GM13976 (cell line): Measurements from ENCODE around the gene CIB2.

Experiments
- DNase-seq: peaks from one replicate; pipeline ENCODE4 v3.0.0; 2012; ENCODE audit warnings: low spot score
- CTCF ChIP-seq: IDR thresholded peaks from 2 replicates; pipeline ENCODE4 v1.5.1; 2012; ENCODE audit warnings: borderline replicate concordance, mild to moderate bottlenecking; ENCODE audit not compliant: insufficient read depth; ENCODE audit errors: extremely low read depth, missing control alignments, control extremely low read depth
- in situ Hi-C: fragments of 300-500 bp; cut with MboI; formaldehyde crosslinking; loops from one replicate; pipeline ENCODE4 v1.12.0; 2022; ENCODE audit warnings: low sequenced_read_pairs, mixed read lengths, inconsistent platforms; ENCODE audit not compliant: unreplicated experiment

Gene CIB2

GRCh38 chr15:78110096-78110495 lies 21.1 kb downstream of the CIB2 start:
- DNase-seq: no peak
- in situ Hi-C loops: loop anchor here (5.0 to 10.0 kb wide), 2 partner anchors 87 to 135 kb away; no protein-coding TSS in a partner anchor
- TF ChIP-seq CTCF: no peak

GRCh38 chr15:78109156-78109555 lies 22.1 kb downstream of the CIB2 start:
- no peak for DNase-seq
- no peak for TF ChIP-seq CTCF
- in situ Hi-C loops: loop anchor here (10.0 kb wide), 2 partner anchors 104 to 154 kb away; no protein-coding TSS in a partner anchor

GRCh38 chr15:78108300-78109084 lies 22.8 kb downstream of the CIB2 start:
- TF ChIP-seq CTCF: peak; percentile 97
- in situ Hi-C loops: loop anchor here (10.0 kb wide), 2 partner anchors 104 to 154 kb away; no protein-coding TSS in a partner anchor
- DNase-seq: peak; percentile 86

GRCh38 chr15:78107471-78107870 lies 23.8 kb downstream of the CIB2 start:
- in situ Hi-C loops: loop anchor here (10.0 kb wide), 2 partner anchors 103 to 153 kb away; no protein-coding TSS in a partner anchor
- no peak for DNase-seq
- no peak for TF ChIP-seq CTCF

- in situ Hi-C loops: loop anchor here (10.0 kb wide), 2 partner anchors 101 to 151 kb away; no protein-coding TSS in a partner anchor
- no peak for TF ChIP-seq CTCF
- DNase-seq: no peak
These were observed 25.6 kb downstream of the CIB2 start for GRCh38 chr15:78105476-78106241.
